A204.1 (cell line): Measurements from ENCODE around the gene LEFTY2.
A peak's percentile ranks its signal among the peaks of the same experiment; 100 is the strongest.
"Not testable (repeated sequence)": the region's sequence is repeated elsewhere in the genome, so short reads cannot be mapped to it uniquely, and the experiment has no call there.

Experiments used
- FAIRE-seq: peaks from 2 replicates; lab custom pipeline; 2012; peaks lifted over from hg19 to GRCh38; lab: Jason Lieb, UNC

LEFTY2 gene, protein sequence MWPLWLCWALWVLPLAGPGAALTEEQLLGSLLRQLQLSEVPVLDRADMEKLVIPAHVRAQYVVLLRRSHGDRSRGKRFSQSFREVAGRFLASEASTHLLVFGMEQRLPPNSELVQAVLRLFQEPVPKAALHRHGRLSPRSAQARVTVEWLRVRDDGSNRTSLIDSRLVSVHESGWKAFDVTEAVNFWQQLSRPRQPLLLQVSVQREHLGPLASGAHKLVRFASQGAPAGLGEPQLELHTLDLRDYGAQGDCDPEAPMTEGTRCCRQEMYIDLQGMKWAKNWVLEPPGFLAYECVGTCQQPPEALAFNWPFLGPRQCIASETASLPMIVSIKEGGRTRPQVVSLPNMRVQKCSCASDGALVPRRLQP

DNA sequence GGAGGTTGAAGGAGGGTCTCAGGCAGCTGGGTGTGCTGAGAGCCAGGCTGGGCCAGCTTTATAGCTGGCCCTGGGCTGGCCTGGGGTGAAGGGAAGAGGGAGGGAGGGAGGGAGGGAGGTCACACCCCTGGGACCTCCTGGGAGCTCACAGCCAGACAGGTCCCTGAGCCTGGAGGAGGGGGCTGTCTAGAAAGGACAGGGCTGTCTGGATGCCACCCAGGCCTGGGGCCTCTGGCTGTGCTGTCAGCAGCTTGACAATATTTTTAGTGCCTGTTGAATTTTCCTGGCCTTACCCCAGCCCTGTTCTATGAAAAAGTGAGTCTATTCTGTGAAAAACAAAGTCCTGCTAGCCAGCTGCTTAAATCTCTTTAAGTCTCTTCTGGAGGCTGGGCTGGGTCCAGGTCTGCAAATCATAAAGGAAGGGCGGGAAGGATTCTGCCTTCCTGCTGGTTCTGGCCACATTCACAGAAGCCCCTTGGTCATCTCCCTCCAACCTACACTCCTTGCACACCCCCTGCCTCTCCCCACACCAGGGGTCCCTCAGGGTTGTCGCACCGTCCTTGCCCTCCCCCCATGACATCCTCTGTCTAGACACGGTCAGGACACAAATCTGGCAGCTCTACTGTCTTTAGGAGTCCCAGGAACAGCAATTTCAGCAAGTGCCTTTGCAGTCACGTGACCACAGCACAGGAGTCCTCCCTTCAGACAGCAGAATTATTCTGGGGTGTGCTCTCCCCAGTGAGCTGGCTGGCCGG is at the start of gene LEFTY2:
TSS of gene LEFTY2 (minus strand) at position 34 of the 755 bp plus-strand sequence. CDS start 80 bp downstream, outside the sequence.
- no peak for FAIRE-seq

GRCh38 chr1:225987491-225988316 is 46.7 kb upstream of the LEFTY2 start:
- FAIRE-seq: peak; percentile 98

DNA sequence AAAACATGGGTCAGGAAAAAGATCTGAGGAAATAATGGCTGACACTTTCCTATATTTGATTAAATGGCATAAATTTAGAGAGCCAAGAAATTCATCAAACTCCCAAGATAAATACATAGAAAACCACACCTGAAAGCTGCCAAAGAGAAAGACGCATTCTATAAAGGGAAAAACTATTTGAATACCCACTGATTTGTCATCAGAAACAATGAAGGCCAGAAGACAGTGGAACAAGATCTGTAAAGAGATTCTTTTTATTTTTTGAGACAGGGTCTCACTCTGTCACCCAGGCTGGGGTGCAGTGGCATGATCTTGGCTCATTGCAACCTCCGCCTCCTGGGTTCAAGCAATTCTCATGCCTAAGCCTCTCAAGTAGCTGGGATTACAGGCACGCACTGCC is 40.7 kb upstream of the LEFTY2 start:
- FAIRE-seq: no peak

- FAIRE-seq: no peak
Observed at GRCh38 chr1:225980005-225980836, 39.2 kb upstream of the LEFTY2 start.

DNA sequence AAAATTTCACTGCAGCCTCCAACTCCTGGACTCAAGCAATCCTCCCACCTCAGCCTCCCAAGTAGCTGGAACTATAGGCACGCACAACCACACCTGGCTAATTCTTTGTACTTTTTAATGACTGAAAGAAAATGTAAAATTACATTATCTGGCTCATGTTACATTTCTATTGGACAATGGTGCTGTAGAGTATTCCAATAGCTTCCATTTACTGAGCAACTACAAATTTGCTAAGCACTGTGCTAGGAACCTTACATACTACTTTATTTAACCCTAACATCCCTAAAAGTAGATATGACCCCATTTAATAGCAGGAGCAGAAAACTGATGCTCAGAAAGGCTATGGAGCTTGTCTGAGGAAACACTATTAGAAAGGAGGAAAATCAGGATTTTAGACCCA is 38.4 kb upstream of the LEFTY2 start:
- FAIRE-seq: no peak

GRCh38 chr1:225977937-225978748 is 37.1 kb upstream of the LEFTY2 start:
- no peak for FAIRE-seq

GRCh38 chr1:225975146-225975545 is 34.1 kb upstream of the LEFTY2 start:
- FAIRE-seq: not testable (repeated sequence)

GRCh38 chr1:225974454-225974853 is 33.4 kb upstream of the LEFTY2 start:
- FAIRE-seq: no peak

- no peak for FAIRE-seq
Observed at GRCh38 chr1:225973158-225973557, 32.1 kb upstream of the LEFTY2 start.

- FAIRE-seq: no peak
Observed at GRCh38 chr1:225972344-225973152, 31.5 kb upstream of the LEFTY2 start.

- not testable (repeated sequence) for FAIRE-seq
Observed at GRCh38 chr1:225970592-225971157, 29.7 kb upstream of the LEFTY2 start.

- FAIRE-seq: not testable (repeated sequence)
Observed at GRCh38 chr1:225969751-225970150, 28.7 kb upstream of the LEFTY2 start.

GRCh38 chr1:225965231-225965630 is 24.2 kb upstream of the LEFTY2 start:
- FAIRE-seq: no peak

DNA sequence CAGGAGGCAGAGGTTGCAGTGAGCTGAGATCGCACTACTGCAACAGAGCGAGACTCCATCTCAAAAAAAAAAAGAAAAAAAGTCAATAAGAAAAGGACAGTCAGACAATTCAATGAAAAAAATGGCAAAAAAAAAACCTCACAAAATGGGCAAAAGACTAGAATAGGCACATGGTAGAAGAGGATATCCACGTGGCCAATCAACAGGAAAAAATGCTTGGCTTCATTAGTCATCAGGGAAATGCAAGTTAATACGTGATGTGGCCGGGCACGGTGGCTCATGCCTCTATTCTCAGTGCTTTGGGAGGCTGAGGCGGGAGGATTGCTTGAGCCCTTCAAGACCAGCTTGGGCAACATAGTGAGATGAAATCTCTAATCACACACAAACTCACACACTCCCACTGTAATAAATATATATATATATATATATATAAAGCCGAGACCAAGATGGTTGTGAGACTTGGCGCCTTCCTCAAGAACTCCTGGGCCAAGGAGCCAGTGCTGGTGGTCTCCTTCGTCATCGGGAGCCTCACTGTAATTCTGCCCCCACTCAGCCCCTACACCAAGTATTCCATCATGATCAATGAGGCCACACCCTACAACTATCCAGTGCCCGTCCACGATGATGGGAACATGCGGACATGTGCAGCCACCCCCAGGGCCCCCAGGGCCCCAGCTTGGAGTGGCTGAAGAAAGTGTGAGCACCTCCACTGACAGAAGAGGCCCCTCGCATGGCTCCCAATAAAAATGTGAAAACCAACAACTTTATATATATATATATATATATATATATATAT is 22.9 kb upstream of the LEFTY2 start:
- no peak for FAIRE-seq

DNA sequence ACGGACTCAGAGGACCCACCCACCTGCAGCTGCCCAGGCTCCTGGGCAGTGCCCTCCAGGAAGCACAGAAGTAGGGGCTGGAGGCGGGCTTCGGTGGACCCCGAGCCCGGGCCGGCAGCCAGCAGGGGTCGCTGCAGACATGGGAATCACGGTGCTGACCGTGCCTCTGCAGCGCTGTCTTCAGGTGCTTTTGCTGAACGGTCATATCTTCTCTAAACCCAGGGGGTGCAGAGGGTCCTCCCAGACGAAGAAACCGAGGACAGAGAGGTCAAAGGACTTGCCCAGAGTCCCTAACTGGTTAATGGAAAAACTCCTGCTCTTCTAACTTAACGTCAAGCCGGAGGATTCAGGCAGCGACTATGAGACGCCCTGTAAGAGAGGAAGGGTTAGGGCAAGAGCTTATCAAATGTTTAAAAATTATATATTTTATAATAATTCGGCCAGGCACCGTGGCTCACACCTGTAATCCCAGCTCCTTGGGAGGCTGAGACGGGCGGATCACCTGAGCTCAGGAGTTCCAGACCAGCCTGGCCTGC is 21.5 kb upstream of the LEFTY2 start:
- no peak for FAIRE-seq

DNA sequence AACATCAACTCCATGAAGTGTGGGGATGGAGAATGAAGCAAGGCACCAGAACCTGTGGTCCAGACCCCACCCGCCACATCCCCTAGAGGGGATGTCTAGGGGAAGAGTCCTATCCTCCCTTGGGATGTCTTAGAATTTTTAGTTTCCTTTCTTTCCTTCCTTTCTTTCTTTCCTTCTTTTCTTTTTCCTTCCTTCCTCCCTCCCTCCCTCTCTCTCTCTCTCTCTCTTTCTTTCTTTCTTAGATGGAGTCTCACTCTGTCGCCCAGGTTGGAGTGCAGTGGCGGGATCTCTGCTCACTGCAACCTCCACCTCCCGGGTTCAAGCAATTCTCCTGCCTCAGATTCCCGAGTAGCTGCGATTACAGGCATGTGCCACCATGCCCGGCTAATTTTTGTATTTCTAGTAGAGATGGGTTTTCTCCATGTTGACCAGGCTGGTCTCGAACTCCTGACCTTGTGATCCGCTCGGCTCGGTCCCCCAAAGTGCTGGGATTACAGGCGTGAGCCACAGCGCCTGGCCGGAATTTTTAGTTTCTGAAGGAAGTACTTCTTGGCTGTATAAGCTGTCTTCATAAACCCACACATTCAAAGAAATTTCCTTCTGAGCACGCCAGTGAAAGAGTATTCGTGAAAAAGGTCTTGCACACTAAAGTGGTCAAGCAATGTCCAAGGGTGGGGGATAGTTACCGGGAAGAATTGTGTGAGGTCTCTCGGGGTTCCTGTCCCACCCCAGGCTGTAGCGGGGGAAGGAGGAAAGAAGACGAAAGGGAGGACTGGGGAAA is 20.8 kb upstream of the LEFTY2 start:
- no peak for FAIRE-seq

DNA sequence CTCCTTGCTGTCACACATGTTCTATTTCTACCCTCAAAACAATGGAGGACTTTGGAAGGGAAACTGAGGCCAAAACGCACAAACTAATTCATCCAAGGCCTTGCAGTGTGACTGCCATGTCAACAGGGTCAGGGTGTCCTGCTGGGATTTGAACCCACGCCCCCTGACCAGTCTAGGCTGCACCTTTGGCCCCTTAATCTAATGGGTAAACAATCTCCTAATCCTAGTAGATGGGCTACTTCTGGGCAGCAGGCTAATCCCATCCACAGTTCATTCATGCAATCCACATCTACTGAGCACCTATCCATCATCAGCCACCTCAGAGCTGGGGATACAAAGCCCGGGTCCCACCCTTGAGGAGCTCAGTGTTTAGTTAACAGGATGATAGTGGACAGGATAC is 17.0 kb upstream of the LEFTY2 start:
- FAIRE-seq: no peak

- FAIRE-seq: no peak
Observed at GRCh38 chr1:225954753-225955152, 13.7 kb upstream of the LEFTY2 start.
